Activated gamma-delta T cell treated with Interleukin-2 at 50 U/mL for 16 hours (primary cell): ENCODE results near the gene NFKBIE.
A peak's percentile ranks its signal among the peaks of the same experiment; 100 is the strongest.

ENCODE experiments used
- DNase-seq: peaks from one replicate; pipeline ENCODE4 v3.0.0-alpha.2; 2020

The NFKBIE gene

GRCh38 chr6:44224029-44224964 lies 41.1 kb downstream of the NFKBIE start:
- no peak for DNase-seq

GRCh38 chr6:44223319-44224028 lies 41.9 kb downstream of the NFKBIE start, which contains the start of gene SLC29A1:
Gene SLC29A1 (plus strand): TSS chr6:44223595. CDS start chr6:44227314, 3,719 bp downstream.
- DNase-seq: peak; percentile 78

- no peak for DNase-seq
Observed at GRCh38 chr6:44222486-44223318, 42.6 kb downstream of the NFKBIE start.

- DNase-seq: no peak
Observed at GRCh38 chr6:44221961-44222335, 43.4 kb downstream of the NFKBIE start.

GRCh38 chr6:44221291-44221960 lies 43.9 kb downstream of the NFKBIE start:
- peak; percentile 66 for DNase-seq

- DNase-seq: no peak
Observed at GRCh38 chr6:44220913-44221290, 44.4 kb downstream of the NFKBIE start.

GRCh38 chr6:44219815-44220784 lies 45.3 kb downstream of the NFKBIE start:
- no peak for DNase-seq

- no peak for DNase-seq
Observed at GRCh38 chr6:44219053-44219814, 46.1 kb downstream of the NFKBIE start.

- no peak for DNase-seq
Observed at GRCh38 chr6:44217332-44218143, 47.8 kb downstream of the NFKBIE start.

- DNase-seq: no peak
Observed at GRCh38 chr6:44216677-44217331, 48.5 kb downstream of the NFKBIE start, which contains the start of gene MYMX. Gene MYMX (plus strand): TSS chr6:44216926. CDS start chr6:44217472, 546 bp downstream.

- no peak for DNase-seq
Observed at GRCh38 chr6:44214307-44214706, 51.0 kb downstream of the NFKBIE start.

- DNase-seq: no peak
Observed at GRCh38 chr6:44211284-44211683, 54.1 kb downstream of the NFKBIE start.
